C4-2B (cell line): ENCODE data around the gene THUMPD3.

Source experiments
- H3K27ac ChIP-seq: fragments of 450-650 bp; 2 replicates; pipeline ENCODE4 v1.5.1; 2017
- ZFX ChIP-seq: fragments of 450-650 bp; IDR thresholded peaks from 2 replicates; pipeline ENCODE4 v1.6.1; 2017
- TF ChIP-seq, protein P1 (sequence below): fragments of 450-650 bp; conservative IDR thresholded peaks from 2 replicates; pipeline ENCODE4 v1.5.1; 2017; ENCODE audit warnings: mild to moderate bottlenecking

THUMPD3 gene

DNA sequence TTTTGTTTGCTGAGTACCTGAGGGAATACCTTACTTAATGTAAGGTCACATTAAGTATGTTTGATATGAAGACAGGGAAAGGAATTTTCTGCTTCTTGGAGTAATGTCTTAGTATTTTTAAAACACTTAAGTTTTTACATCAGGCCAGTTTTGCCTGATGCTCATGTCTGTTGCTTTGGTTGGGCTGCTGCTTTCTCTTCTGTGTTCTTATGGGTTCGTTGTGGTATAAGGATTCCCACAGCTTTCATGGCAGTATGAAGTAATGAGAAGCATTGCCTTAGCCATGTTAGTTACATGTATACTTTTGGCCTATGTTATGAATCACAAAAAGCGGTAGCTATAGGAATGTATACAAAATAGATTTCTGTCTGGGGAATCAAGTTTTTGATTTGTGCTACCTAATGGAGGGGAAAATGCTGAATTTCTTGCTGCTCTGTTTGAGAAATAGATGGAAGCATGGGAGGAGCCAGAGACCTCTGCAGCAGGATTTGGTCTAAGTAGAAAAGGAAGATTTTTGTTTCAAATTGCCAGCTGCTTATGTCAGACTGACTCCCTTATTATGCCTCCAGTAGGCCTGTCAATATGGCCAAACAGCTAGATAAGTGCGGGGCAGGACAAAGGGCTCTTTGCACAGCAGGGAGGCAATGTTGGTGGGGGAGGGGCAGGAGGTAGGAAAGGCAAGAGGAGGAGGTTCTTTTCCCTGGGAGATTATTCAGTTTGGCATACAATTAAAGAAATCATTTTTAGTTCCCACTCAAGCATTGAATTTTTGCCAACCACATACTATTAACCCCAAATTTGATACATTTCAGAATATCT lies 39.8 kb downstream of the THUMPD3 start:
- TF ChIP-seq, protein P1, sequence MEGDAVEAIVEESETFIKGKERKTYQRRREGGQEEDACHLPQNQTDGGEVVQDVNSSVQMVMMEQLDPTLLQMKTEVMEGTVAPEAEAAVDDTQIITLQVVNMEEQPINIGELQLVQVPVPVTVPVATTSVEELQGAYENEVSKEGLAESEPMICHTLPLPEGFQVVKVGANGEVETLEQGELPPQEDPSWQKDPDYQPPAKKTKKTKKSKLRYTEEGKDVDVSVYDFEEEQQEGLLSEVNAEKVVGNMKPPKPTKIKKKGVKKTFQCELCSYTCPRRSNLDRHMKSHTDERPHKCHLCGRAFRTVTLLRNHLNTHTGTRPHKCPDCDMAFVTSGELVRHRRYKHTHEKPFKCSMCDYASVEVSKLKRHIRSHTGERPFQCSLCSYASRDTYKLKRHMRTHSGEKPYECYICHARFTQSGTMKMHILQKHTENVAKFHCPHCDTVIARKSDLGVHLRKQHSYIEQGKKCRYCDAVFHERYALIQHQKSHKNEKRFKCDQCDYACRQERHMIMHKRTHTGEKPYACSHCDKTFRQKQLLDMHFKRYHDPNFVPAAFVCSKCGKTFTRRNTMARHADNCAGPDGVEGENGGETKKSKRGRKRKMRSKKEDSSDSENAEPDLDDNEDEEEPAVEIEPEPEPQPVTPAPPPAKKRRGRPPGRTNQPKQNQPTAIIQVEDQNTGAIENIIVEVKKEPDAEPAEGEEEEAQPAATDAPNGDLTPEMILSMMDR = no peak
- TF ChIP-seq ZFX = no peak
- H3K27ac ChIP-seq = no peak overlapping the region; the same call in 1 of the 2 replicates

DNA sequence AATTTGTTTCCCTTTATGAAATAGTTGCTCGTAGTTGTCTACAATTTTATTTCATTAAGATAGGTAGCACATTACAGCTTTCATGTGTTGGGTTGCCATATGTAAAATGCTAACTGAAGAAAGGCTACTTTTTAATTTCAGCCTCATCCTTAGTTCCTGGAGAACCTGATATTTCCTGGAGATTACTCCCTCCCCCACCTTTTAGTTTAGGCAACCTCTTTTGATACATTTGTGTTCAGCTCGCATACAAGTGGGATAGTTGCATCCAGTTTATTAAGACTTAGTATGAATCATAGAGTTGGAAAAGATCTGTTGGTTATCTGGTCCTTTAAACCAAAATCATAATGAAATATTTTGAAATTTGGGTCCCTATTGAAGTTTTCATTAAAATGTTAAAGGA lies 40.6 kb downstream of the THUMPD3 start:
- TF ChIP-seq, protein P1 = no peak
- no peak for TF ChIP-seq ZFX
- no peak overlapping the region for H3K27ac ChIP-seq

DNA sequence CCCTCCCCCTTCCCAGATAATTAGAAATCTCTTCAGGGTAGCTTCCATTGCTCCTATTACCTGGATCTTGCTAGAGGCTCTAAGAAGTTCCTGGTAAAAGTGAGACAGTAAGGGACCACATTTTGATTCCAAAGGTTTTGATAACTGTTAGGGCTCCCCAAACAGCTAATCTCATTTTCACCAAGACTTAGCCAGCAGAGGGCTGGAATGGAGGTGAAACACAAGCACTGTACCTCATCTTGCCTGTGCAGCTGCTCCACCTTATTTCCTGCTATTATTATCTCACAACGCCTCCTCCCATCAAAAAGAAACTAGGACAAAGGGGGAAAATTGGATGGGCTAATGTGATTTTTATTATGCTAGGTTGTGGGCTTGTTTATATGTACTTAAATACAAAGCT lies 41.8 kb downstream of the THUMPD3 start:
- no peak overlapping the region for H3K27ac ChIP-seq

DNA sequence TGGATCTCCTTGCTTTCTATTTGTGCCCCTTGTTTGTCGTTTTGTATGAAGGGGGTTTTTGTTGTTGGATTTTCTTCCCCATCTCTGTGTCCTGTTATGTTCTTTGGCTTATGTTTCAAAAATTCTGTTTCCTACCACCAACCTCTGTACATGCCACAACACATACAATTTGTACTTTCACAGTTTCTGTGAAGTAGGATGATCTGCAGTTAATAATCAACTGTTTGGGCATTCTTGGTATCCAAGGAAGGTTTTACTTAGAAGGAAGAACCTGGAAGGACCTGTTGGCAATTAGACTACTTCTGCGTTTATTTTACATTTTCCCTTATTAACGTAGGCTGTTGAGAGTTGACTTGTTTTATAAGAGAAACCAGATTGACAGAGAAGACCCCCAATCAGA lies 42.9 kb downstream of the THUMPD3 start:
- no peak for TF ChIP-seq ZFX
- TF ChIP-seq, protein P1 = no peak
- no peak overlapping the region for H3K27ac ChIP-seq

More for the DNA sequence above, 41.8 kb downstream of the THUMPD3 start:
- TF ChIP-seq, protein P1 = 0 out of 2 replicates have a peak, but pooled peaks have one; percentile 5
- TF ChIP-seq ZFX = no peak

DNA sequence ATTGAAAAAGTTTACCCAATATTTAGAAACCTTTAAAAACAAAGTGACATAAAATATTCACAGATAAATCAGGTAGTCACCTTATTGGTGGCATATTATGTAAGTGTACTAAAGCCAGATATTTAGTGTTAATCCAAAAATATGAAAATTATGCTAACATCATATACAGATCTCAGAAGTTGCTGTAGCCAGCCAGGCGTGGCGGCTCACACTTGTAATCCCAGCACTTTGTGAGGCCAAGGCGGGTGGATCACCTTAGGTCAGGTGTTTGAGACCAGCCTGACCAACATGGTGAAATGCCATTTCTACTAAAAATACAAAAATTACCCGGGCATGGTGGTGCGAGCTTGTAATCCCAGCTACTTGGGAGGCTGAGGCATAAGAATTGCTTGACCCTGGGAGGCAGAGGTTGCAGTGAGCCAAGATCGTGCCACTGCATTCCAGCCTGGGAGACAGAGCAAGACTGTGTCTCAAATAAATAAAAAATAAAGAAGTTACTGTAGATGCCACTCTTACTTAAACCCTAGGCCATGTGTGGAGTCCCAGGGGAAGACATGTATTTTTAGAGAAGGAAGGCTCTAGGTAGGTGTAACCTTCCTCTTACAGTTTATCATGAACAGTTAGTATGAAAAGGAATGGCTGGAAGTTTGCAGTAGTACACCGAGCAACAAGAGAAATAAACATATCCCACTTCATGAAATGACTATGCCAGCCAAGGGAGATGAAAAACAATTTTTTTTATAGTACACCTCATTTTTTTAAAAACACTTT lies 44.2 kb downstream of the THUMPD3 start:
- no peak overlapping the region for H3K27ac ChIP-seq
- TF ChIP-seq ZFX = no peak
- TF ChIP-seq, protein P1 = no peak

DNA sequence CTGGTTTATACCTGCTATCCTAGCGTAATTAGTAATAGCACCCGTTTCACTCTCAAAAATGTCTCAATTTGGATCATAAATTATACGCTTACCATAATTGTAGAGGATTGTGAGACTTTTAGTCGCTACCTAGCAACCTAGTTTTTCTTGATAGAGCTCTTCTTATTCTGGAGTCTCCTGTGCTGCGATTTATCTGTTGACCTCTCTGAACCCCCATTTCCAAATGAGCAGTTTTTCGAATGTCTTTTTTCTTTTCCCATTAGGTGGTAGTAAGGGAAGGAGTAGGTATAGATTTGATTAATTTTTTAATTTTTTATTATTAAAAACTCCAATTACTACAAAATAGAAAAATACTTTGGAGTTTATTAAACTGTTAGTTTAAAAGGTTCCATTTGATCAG lies 45.2 kb downstream of the THUMPD3 start:
- no peak overlapping the region for H3K27ac ChIP-seq
- TF ChIP-seq, protein P1 = no peak
- TF ChIP-seq ZFX = no peak

DNA sequence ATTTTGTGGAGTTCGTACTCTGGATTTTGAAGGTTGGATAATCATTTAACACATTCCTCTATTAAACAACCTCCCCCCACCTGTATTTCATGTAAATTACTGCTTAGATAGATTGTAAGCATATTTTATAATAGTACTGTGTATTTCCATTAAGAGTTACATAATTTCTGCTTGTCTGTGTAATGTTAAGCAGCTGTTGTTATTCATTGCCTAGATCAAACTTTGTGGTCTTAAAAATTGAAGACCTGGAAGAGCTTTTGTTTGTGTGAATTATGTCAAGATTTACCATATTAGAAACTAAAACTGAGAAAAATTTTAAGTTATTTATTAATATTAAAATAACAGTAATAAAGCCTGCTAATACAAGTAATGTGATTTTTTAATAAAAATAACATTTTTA lies 45.7 kb downstream of the THUMPD3 start:
- no peak overlapping the region for H3K27ac ChIP-seq
- TF ChIP-seq ZFX = no peak
- TF ChIP-seq, protein P1 = no peak
